K562 (cell line): ENCODE data around the gene CITED2. TPM values are rescaled to one million over a fixed set of nuclear protein-coding genes. Genes with fewer than 3 reads are reported as not detected.
A peak's percentile ranks its signal among the peaks of the same experiment; 100 is the strongest.

Experiments
- BHLHE40 ChIP-seq: IDR thresholded peaks from 2 replicates; pipeline ENCODE4 v1.6.1; 2011; ENCODE audit warnings: low read length, improper control_type of control experiment
- BMI1 ChIP-seq: fragments of 150-350 bp; IDR thresholded peaks from 2 replicates; pipeline ENCODE4 v1.6.1; 2014; ENCODE audit warnings: low read length
- CREB1 ChIP-seq, 2 experiments: sonication (generic) in 1 of 2; formaldehyde crosslinking in 1 of 2; IDR thresholded peaks; 2 replicates each; pipeline versions ENCODE4 v1.6.1 to v1.8.0; 2012 to 2022; ENCODE audit warnings: inconsistent platforms in 1 of 2, mild to moderate bottlenecking in 1 of 2, missing genetic modification reagents in 1 of 2, moderate library complexity in 1 of 2
- CREM ChIP-seq: IDR thresholded peaks from 2 replicates; pipeline ENCODE4 v1.6.1; 2014; ENCODE audit warnings: antibody characterized with exemption, low read depth
- DEAF1 ChIP-seq: fragments of 450-650 bp; formaldehyde crosslinking; IDR thresholded peaks from 2 replicates; pipeline ENCODE4 v1.4.0; 2020; ENCODE audit warnings: mild to moderate bottlenecking, moderate library complexity
- EZH2 ChIP-seq: IDR thresholded peaks from 2 replicates; pipeline ENCODE4 v1.6.1; 2012; ENCODE audit warnings: low read depth, mild to moderate bottlenecking, inconsistent platforms, low read length, borderline replicate concordance
- FIP1L1 ChIP-seq: fragments of 200-400 bp; formaldehyde crosslinking; IDR thresholded peaks from 2 replicates; pipeline ENCODE4 v1.6.1; 2018; ENCODE audit warnings: mild to moderate bottlenecking, low read depth, low read length; ENCODE audit not compliant: poor library complexity, severe bottlenecking
- HINFP ChIP-seq: fragments of 450-650 bp; conservative IDR thresholded peaks from 2 replicates; pipeline ENCODE4 v1.6.1; 2016; ENCODE audit warnings: missing genetic modification characterization, low read depth, mild to moderate bottlenecking, control low read depth, missing compliant biosample characterization
- PHF20 ChIP-seq: fragments of 450-650 bp; IDR thresholded peaks from 2 replicates; pipeline ENCODE4 v1.6.1; 2018; ENCODE audit not compliant: partially characterized antibody
- SAFB2 ChIP-seq: fragments of 200-400 bp; formaldehyde crosslinking; IDR thresholded peaks from 2 replicates; pipeline ENCODE4 v1.6.1; 2018; ENCODE audit warnings: borderline replicate concordance, low read length, low read depth, moderate library complexity; ENCODE audit not compliant: severe bottlenecking
- SIRT6 ChIP-seq: IDR thresholded peaks from one replicate; pipeline ENCODE4 v1.6.1; 2012; ENCODE audit warnings: low read depth, mild to moderate bottlenecking, control low read depth, inconsistent platforms, low read length, moderate library complexity
- STAT6 ChIP-seq: sonication (generic); formaldehyde crosslinking; IDR thresholded peaks from 2 replicates; pipeline ENCODE4 v1.8.1; 2023; ENCODE audit warnings: mild to moderate bottlenecking, missing genetic modification reagents
- TCF7 ChIP-seq: sonication (generic); IDR thresholded peaks from 2 replicates; pipeline ENCODE4 v1.6.1; 2016; ENCODE audit warnings: antibody characterized with exemption, borderline replicate concordance
- VEZF1 ChIP-seq: fragments of 200-800 bp; sonication (Bioruptor generic); IDR thresholded peaks from 2 replicates; pipeline ENCODE4 v1.6.1; 2017; ENCODE audit warnings: missing genetic modification characterization, missing compliant biosample characterization
- ZNF263 ChIP-seq: sonication (generic); formaldehyde crosslinking; IDR thresholded peaks from 2 replicates; pipeline ENCODE4 v1.8.0; 2022; ENCODE audit warnings: mild to moderate bottlenecking, missing genetic modification reagents, borderline replicate concordance
- ZNF764 ChIP-seq: fragments of 250-450 bp; sonication (Bioruptor Pico); IDR thresholded peaks from 2 replicates; pipeline ENCODE4 v1.4.0; 2020; ENCODE audit warnings: low read depth, mild to moderate bottlenecking, moderate library complexity
- ZZZ3 ChIP-seq: fragments of 450-650 bp; IDR thresholded peaks from 2 replicates; pipeline ENCODE4 v1.6.1; 2016; ENCODE audit warnings: antibody characterized with exemption, mild to moderate bottlenecking, moderate library complexity
- polyA plus RNA-seq, 8 experiments: library from polyadenylated mRNA; depleted of rRNA in 4 of 8; stranded (reverse) in 5 of 8; unstranded in 3 of 8; fragments of >200 nt; fragmentation: Nextera tagmentation in 2 of 8; fragmentation: Illumina TruSeq in 1 of 8; extraction: Ambion mirVana in 2 of 8; extraction: Trizol in 1 of 8; gene quantifications; 2 replicates each; pipeline versions ENCODE4 v1.2.1 to v1.2.3, GENCODE V29; 2011 to 2014; ENCODE audit warnings: inconsistent platforms in 1 of 8, missing spikeins in 1 of 8
- total RNA-seq, 7 experiments: library from RNA; depleted of rRNA in 6 of 7; stranded (reverse); fragments of >200 nt in 6 of 7; fragmentation: Illumina TruSeq in 2 of 7; extraction: Trizol in 2 of 7; gene quantifications; 2 replicates each; pipeline versions ENCODE4 v1.2.1 to v1.2.3, GENCODE V29; 2011 to 2021; ENCODE audit warnings: low replicate concordance in 1 of 7
- TF ChIP-seq, protein P1 (sequence below): fragments of 250-450 bp; sonication (Bioruptor Pico); IDR thresholded peaks from 2 replicates; pipeline ENCODE4 v1.8.0; 2021; ENCODE audit warnings: borderline replicate concordance, mild to moderate bottlenecking, moderate library complexity; ENCODE audit not compliant: poor library complexity, severe bottlenecking
- TF ChIP-seq, protein P2 (sequence below): fragments of 450-650 bp; IDR thresholded peaks from one replicate; pipeline ENCODE4 v1.6.1; 2018; ENCODE audit warnings: mild to moderate bottlenecking, moderate library complexity; ENCODE audit not compliant: partially characterized antibody

The CITED2 gene
- total and polyA plus RNA-seq, 9 of the 15 experiments (the other 6 are each of a cell fraction or from before 2014, with no cell fraction given): 0.21 to 86.1 (median 17.5) TPM

DNA sequence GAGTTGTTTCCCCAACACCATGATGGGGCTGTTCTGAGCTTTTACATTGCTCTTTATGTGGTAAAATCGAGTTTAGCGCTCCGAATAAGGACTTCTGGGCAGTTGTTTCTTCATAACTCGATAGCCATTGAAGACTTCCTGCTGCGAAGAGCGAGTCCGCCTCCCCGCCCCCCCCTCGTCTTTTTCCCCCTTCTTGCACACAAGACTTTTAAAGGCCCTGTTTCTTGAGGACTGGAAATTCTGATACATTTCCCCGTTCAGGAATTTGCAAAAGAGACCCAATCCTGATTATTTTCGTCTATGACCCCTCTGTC lies 1.5 kb upstream of the CITED2 start (continued):
- TF ChIP-seq BHLHE40 (no peak), DEAF1 (CRISPR knock-in tag) (no peak), ZZZ3 (no peak), ZNF263 (CRISPR knock-in tag) (0 out of 2 replicates have a peak, but pooled peaks have one; percentile 5), FIP1L1 (no peak), EZH2 (no peak), BMI1 (no peak), STAT6 (CRISPR knock-in tag) (no peak), SAFB2 (no peak), CREB1 (IDR thresholded peaks at IDR 0.05) (no peak), CREB1 (CRISPR knock-in tag; IDR thresholded peaks at IDR 0.05) (no peak), HINFP (0 out of 2 replicates have a peak, but pooled peaks have one; percentile 36), PHF20 (peak; percentile 51), CREM (no peak), SIRT6 (no peak), VEZF1 (CRISPR knock-in tag) (peak; percentile 88), TCF7 (no peak), ZNF764 (CRISPR knock-in tag) (no peak)
- TF ChIP-seq, protein P1, sequence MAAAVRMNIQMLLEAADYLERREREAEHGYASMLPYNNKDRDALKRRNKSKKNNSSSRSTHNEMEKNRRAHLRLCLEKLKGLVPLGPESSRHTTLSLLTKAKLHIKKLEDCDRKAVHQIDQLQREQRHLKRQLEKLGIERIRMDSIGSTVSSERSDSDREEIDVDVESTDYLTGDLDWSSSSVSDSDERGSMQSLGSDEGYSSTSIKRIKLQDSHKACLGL (CRISPR knock-in tag): no peak
- TF ChIP-seq, protein P2, sequence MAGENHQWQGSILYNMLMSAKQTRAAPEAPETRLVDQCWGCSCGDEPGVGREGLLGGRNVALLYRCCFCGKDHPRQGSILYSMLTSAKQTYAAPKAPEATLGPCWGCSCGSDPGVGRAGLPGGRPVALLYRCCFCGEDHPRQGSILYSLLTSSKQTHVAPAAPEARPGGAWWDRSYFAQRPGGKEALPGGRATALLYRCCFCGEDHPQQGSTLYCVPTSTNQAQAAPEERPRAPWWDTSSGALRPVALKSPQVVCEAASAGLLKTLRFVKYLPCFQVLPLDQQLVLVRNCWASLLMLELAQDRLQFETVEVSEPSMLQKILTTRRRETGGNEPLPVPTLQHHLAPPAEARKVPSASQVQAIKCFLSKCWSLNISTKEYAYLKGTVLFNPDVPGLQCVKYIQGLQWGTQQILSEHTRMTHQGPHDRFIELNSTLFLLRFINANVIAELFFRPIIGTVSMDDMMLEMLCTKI: no peak
